ENCODE measurements around the gene MORN1. TPM values are rescaled to one million over a fixed set of nuclear protein-coding genes. Genes with fewer than 3 reads are reported as not detected.

Gene MORN1
- total and polyA plus RNA-seq, 9 of the 15 experiments (the other 6 are each of a cell fraction or from before 2014, with no cell fraction given): 0.24 to 9.3 (median 4.2) TPM

DNA sequence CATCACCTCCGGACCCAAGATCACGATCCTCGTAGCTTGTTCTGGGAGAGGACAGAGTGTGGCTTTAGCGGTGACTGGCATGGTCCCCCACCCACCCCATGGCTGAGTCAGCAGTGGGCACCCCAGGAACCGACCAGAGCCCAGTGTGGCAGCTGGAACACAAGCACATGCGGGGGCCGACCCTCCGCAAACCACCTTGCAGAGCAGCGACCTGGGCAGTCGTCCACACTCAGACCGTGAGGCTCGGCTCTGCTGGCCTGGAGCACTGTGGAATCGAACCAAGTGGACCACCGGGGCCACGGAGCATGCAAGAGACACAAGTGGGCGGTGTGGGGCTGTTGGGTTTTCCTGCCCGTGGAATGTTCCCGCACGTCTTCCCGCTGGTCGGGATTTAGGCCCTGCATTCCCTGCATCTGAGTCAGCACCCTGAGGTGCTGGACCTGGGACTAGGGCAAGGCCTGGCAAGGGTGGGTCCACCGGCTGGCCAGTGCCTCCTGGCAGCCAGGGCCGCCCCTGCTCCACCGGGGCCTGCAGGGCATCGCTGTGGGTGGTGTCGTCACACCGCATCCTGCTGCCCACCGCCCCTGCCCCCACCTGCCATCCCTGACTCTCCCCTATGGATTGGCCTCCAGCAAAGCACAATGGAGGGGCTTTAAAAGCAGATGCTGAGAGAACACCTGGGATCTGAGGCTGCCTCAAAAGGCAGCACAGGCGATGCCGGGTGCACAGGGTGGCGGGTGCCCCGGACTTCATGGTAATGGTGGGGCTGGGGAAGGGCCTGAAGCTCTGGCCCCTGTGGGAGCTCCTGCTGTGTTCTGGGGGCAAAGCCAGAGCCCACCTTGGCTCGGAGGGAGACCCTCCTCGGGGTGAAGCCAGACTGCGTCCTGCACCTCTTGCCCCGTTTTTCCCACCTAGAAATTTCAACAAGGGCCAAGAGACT, 18.5 kb downstream of the MORN1 start:
- H3K9me3 ChIP-seq (replicated peaks; ENCODE audit: control insufficient read depth, insufficient read depth, low read depth, low read length): no peaks in the 10 kb centered on the region
- no peaks in the 10 kb centered on the region for H3K9me1 ChIP-seq (ENCODE audit: control insufficient read depth, insufficient read depth, low read length)
- ChIA-PET CTCF (ENCODE audit: low intra/inter-chr PET ratio) (no interaction called here), POLR2A (interaction anchor here (0.6 to 1.0 kb wide), 2 partner anchors 17 to 68 kb away, joined by 3 read pairs; no protein-coding TSS in a partner anchor)
- 0 out of 2 replicates have a peak, but pooled peaks have one; percentile 47 for TF ChIP-seq IRF2 (CRISPR knock-in tag; IDR thresholded peaks at IDR 0.05)
- peak; percentile 48; the same call in 1 of the 2 replicates for TF ChIP-seq POLR2G (IDR thresholded peaks at IDR 0.05; ENCODE audit: low read depth, low read length)
- no peak for TF ChIP-seq FOXM1 (IDR thresholded peaks at IDR 0.05; ENCODE audit: low read depth)
- TF ChIP-seq FOXM1 (CRISPR knock-in tag; IDR thresholded peaks at IDR 0.05; ENCODE audit: low read depth): no peak
- BruUV-seq (replicated peaks): no TSS peak
- H3K4me1 ChIP-seq (replicated peaks in 1 of 2; ENCODE audit: control insufficient read depth in 2 of 2, insufficient read depth in 2 of 2, low read length in 2 of 2): peaks cover 0 to 44% of the 10 kb centered on the region in 2 experiments; a peak in 2 of 5 replicates
- no peak overlapping the region for H3K4me2 ChIP-seq (ENCODE audit: insufficient read depth, low read length)
- no peak for DNase-seq (ENCODE audit: extremely low read depth in 1 of 4, low spot score in 3 of 4)
- no peak overlapping the region; the same call in 2 of the 3 replicates for H3K27ac ChIP-seq (ENCODE audit: extremely low read depth, low read depth, low read length)
- no peak overlapping the region for H2AFZ ChIP-seq (ENCODE audit: low read depth, low read length)
- H3K4me3 ChIP-seq: no peak overlapping the region
- FAIRE-seq: no peak
- H3K9ac ChIP-seq (ENCODE audit: insufficient read depth in 1 of 2, low read depth in 2 of 2, low read length in 2 of 2): no peak overlapping the region
- intact Hi-C loops (cut with micrococcal nuclease): loop anchor here (10.0 kb wide), 1 partner anchor 58 kb away; no protein-coding TSS in a partner anchor
- peaks cover 58 to 86% of the 10 kb centered on the region in 2 experiments for H3K27me3 ChIP-seq (ENCODE audit: control insufficient read depth in 2 of 2, insufficient read depth in 2 of 2, low read length in 2 of 2)
- peaks cover 3% of the 10 kb centered on the region for H4K20me1 ChIP-seq (replicated peaks; ENCODE audit: control insufficient read depth, insufficient read depth, low read length)
- no peaks in the 10 kb centered on the region for H3K36me3 ChIP-seq (ENCODE audit: control insufficient read depth, insufficient read depth, low read length)
- in situ Hi-C loops (cut with MboI): loop anchor here (10.0 kb wide), 1 partner anchor 178 kb away; the partner anchor contains the start of gene FAAP20
- WGBS (ENCODE audit: insufficient coverage, low coverage, missing lambda C conversion rate): 3% methylated on average over 36 of the region's 36 CpGs
- no peak for ATAC-seq
- H3K79me2 ChIP-seq (ENCODE audit: control insufficient read depth, insufficient read depth, low read length): no peaks in the 10 kb centered on the region

Data from K562 (cell line).